NCI-H446 (cell line): ENCODE results near the gene RGS3.
A peak's percentile ranks its signal among the peaks of the same experiment; 100 is the strongest.
"Not testable (repeated sequence)": the region's sequence is repeated elsewhere in the genome, so short reads cannot be mapped to it uniquely, and the experiment has no call there.

Experiments used
- DNase-seq, 2 experiments: peaks; one replicate each; lab custom pipeline; 2025; lab: John Stamatoyannopoulos, UW

The RGS3 gene

DNA sequence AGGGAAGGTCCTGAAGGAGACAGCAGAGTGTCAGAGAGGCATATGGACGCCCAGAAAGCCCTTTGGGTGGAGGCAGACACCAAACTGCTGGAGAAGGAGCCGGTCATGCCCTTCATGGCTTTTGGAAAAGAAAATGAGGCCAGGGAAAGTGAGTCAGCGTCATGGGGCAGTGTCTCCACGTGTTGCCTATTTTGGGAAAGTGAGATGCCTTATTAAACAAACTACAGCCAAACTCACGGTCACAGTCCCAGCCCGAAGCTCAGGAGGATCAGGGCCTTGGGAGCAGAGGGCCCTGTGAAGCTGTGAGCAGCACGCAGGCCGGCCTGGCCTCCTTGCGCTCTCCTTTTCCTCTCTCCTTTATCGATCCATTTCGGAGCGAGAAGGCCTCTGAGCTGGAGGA lies 25.0 kb downstream of the RGS3 start:
- DNase-seq: no peak

DNA sequence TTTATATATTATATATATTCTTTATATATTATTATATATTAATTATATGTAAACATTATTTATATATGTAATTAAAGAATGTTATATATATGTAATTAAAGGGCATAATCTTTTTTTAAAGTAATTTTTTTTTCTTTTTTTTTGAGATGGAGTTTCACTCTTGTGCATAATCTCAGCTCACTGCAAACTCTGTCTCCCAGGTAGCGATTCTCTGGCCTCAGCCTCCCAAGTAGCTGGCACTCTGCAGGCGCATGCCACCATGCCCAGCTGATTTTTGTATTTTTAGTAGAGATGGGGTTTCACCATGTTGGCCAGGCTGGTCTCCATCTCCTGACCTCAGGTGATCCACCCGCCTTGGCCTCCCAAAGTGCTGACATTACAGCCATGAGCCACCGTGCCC lies 27.6 kb downstream of the RGS3 start:
- DNase-seq: not testable (repeated sequence)

DNA sequence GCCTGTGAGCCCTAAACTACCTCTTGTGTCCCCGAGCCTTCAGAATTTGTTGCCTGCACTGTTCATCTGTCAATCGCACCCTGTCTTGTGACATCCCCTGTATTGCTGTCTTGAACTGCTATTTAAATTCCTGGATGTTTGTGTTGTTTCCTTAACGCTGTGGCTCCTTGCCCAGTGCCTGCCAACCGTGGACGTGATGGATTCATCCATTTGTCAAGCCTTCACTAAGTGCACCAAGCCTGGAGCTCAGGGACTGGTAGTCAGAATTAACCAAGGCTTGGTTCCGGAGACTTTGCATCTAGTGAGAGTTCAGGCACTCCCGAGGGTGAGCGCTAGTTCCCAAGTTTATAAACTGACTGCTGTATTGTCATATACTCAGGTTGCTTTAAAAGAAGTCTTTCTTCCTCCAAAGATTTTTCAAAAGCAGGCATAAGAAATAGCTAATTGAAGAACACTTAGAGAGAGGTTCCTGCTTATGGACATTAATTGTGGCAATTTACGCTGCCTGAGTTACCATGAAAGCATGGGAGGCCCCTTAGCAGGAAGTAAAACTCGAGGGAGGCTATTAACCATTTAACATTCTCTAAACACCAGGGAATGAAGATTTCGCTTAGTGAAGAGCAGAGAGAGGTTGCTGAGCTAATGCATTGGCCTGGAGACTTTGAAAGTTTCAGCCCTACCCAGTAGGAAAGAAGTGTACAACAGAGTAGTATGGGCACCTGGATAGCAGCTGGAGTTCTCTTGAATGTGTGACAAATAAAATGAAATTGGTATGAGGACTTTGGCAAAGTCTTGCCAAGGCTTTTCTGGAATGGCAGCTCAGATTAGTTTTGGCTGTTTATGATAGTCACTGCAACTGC lies 29.0 kb downstream of the RGS3 start:
- DNase-seq: peak in 1 of 2 experiments; percentile 21

DNA sequence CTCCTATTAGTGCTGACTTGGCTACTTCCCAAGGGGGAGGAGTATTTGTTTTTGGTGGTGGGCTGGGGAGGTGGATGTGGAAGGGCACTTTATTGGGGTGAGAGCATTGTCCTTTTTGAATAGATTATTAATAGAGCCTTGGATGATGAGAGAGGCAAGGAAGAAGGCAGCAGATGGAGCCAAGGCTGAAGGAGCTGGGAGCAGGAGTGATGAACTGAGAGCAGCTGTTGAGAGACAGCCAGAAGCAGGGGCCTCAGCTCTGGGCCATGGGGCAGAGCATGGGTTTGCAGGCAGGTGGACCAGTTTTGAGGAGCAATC lies 29.6 kb downstream of the RGS3 start:
- DNase-seq: peak in 1 of 2 experiments; percentile 21

DNA sequence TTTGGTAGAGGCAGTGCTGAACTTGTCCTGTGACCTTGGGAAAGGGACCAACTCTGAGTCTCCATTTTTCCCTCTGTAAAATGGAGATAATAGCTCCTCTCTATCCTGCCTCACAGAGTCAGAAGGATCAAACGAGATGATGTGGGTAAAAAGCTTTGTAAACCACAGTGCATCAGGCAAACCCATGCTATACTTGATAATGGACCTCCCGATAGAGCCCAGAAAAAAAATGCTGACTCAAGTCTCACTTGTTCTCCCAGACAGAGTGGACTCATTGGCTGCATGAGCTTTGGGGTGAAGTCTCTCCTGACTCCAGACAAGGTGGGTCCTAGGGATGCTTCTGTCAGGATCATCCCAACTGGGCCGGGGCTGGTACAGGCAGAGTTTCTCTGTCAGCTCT lies 32.0 kb downstream of the RGS3 start:
- DNase-seq: no peak

DNA sequence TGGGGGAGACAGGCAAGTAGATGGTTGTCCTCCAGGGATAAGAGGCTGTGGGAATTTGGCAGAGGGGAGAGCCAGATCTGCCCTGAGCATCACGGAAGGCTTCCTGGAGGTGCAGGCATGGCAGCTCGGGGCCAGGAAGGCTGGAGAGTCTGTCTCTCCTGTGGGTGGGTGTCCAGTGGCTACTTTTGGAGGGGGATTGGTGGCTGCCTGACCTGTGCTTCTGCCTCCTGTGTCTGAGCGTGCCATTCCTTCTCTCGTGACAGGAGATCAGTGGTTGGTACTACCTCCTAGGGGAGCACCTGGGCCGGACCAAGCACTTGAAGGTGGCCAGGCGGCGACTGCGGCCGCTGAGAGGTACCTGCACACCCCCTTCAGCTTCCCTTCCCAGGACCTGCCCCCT lies 33.5 kb downstream of the RGS3 start:
- DNase-seq: no peak

DNA sequence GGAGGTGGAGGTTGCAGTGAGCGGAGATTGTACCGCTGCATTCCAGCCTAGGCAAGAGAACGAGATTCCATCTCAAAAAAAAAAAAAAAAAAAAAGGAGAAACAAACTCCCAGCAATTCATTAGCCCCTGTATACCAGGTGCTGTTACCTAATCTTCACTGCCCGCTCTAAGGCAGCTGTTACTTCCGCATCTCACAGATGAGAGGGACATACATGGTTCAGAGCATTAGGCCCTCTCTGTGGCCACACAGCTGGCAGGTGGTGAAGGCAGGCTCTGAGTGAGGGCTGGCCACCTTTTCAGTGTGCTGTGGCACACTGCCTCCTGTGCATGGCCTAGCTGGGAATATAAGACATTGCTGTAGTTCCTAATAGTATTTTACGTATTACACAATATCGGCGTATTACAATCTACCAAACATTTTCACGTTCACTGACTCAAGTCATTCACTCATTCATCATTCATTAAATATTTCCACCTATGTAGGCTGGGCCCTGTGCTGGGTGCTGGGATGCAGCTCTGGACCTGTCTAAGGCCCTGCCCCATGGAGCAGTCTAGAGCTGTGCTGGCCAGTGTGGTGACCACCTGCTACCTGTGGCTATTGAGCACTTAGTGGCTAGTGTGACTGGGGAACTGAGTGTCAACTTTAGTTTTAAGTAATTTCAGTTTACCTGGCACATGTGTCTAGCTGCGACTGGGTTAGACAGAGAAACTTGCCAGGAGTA lies 35.8 kb downstream of the RGS3 start:
- no peak for DNase-seq

DNA sequence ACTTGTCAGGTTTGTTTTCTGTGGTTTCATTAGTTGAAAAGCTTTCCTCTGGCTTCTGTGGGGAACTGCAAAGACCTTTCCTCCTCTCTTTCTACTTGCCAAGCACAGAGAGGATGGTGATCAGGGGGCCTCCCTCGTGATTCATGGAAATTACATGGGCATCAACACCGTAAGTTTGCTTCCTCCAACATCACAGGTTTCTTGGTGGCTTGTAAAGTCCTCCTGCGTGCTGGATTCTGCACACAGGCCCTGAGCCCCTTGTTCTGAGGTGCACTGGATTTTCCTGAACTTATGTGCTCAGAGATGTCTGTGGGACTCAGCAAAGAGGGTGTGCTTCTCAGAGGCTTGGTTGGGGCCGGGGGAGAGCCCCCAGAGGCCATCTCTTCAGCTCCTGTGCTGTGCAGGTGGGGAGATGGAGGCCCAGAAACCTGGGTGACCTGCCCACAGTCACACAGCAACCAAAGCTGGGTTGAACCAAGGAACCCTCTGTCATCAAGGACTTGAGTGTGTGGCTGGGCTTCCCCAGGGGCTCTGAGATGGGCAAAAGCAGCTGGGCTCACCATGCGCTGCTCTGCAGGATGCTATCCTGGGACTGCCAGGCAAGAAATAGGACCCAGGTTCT lies 36.5 kb downstream of the RGS3 start:
- no peak for DNase-seq

DNA sequence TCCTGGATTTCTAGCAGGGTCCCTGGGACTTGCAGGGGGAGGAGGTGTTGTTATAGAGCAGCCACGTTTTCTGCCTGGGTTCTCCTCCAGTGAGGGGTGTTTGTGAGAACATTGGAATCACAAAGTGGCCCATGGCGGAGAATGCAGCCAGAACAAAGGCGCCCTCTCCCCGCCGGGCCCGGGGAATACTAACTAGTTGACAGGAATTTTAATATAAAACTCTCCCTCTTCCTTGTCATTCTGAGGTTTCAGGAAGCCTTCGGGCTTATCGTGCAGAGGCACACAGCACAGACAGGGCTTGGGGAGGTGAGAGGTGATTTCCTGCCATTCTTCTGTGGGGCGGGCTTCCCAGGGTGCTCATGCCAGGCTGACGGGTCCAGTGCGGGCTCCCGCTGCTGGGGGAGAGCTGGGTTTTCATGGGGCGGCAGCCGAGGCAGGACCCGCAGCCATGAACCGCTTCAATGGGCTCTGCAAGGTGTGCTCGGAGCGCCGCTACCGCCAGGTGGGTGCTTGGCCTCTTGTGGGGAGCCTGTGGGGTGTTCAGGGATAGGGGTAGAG lies 37.7 kb downstream of the RGS3 start:
- no peak for DNase-seq

DNA sequence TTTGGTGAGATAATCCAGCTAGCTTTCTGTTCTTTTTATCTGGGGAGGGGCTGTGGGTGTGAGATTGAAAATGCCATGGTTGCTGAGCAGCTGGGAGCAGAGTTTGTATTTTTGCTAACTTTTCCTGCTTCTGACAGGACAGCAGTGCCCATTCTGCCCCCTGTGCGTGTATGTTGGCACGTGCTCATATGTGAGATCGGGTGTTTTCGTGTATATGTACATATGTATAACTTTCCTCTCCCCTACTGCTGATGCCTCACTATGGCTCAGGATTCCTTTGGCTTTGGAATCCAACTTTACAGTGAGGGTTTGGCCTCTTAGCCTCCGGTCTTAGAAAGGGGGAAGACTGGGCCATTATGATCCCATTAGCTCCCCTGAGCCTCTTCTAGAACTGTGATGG lies 38.3 kb downstream of the RGS3 start:
- DNase-seq: no peak

DNA sequence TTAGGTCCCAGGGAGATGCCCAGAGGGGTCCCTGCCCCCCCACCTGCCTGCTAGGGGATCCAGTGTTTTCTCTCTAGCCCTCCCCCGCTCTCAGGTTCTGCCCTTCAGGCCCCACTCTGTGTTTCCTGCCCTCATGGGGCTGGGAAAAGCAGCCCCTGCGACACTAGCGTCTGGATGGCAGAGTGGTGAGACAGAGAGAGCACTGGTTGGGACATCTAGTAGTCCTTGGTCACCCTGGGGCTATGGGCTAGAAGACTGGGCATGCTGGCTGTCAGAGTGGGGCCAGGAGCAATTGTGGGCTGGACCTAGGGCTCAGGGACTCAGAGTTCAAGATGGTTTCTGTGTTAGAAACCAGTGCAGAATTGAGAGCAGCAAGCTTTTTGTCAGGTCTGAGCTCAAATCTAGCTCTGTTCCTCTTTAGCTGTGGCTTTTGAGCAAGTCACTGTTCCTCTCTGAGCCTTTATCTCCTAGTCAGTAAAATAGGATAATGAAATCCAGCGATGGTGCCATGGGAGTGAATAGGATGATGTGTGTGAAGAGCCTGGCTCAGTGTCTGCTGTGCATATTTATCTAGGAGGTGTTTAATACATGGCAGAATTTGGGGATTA lies 39.0 kb downstream of the RGS3 start:
- no peak for DNase-seq

DNA sequence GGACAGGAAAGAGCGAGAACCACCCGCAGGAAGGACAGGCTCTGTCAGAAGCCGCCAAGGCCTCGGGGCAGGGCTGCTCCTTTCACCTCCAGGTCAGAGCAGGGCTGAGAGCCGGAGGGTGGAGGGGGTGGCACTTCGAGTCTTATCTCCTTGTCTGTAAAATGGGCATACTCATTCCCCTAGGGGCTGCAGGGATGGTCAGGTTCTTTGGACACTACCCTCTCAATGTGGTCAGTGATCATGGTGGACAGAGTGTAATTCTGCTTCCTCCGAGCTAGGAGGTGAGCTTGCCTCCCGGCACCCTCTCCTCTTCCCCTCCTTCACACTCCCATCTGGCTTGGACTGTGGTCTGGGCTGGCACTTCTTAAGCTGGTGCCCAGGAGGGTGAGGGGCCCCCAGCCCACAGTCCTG lies 39.6 kb downstream of the RGS3 start:
- DNase-seq: no peak

DNA sequence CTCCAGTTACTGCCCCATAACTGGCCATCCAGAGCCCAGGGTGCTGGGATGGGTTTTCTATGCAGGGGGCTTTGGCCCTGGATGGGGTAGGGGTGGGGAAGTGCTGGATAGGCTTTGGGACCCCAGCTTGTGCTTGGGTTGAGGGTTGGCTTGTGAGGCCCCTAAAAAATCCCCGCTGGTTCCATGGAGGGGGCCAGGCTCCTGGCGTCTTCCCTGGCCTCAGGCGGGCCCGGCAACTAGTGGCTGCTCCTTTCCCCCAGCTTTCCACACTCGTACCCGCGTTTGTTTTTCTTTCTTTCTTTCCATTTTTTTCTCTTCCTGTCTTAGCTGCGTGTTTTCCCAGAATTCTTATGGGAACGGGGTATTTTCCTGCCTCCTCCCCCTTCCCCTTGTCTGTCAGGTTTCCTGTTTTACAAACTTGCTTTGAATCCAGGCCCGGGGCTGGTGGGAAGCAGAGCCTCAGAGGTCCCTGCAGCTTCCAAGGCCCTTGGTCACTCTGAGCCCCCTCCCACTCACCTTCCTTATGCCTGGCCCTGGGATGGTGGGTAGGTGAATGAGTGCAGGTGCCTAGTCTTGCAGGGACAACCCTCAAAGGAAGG lies 40.2 kb downstream of the RGS3 start:
- DNase-seq: no peak

DNA sequence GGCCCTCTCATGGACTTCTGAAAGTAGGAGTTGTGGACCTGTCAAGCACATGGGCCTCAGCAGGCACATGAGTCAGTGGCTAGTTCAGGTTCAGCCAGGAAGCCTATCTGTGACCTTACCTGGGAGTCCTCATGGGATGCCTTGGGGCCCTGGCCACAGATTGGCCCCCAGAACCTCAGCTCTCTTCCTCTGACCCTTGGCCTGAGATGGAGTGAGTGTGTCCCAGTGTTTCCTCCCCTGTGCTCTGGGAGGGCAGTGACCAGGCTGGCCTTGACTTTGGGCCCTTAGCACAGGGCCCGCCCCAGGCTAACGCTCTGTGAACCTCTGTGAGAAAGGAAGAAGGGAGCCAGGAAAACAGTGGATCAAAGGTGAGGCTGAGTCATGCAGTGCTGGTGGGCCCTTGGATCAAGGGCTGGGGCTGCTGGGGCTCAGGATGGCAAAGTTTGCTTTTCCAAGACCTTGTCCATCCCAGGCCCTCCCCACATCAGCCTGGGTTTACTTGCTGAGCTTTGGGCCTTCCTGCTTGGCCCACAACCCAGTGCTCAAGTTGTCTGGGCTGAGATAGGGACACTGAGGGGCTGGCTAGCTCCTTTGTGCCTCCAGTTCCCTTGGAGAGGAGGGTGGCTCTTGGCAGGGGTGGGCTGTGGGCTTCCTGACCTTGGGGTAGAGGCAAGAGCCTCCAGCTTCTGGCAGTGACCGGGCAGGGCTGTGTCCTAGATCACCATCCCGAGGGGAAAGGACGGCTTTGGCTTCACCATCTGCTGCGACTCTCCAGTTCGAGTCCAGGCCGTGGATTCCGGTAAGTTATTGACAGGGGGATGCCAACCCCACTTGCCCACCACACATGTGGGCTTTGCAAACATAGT lies 41.4 kb downstream of the RGS3 start:
- DNase-seq: no peak

DNA sequence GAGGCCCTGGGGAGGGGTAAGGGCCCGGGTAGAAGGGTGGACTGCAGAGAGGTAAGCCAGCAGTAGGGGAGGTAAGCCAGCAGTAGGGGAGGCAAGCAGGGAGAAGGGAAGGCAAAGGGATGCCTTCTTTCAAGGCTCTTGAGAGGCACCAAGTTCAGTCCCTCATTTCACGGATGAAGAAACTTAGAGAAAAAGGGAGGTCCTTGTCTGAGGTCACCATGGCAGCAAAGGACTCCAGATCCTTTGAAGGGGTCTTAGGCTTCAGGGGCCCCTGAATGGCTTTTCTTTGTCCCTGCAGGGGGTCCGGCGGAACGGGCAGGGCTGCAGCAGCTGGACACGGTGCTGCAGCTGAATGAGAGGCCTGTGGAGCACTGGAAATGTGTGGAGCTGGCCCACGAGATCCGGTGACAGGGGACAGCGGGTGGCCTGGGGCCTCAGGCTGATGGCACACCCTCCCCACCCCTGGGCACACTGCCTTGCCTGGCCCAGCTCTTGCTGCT lies 42.6 kb downstream of the RGS3 start:
- DNase-seq: no peak

DNA sequence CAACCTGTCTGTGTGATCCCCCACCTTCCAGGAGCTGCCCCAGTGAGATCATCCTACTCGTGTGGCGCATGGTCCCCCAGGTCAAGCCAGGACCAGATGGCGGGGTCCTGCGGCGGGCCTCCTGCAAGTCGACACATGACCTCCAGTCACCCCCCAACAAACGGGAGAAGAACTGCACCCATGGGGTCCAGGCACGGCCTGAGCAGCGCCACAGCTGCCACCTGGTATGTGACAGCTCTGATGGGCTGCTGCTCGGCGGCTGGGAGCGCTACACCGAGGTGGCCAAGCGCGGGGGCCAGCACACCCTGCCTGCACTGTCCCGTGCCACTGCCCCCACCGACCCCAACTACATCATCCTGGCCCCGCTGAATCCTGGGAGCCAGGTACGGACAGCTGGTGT lies 43.7 kb downstream of the RGS3 start:
- no peak for DNase-seq

DNA sequence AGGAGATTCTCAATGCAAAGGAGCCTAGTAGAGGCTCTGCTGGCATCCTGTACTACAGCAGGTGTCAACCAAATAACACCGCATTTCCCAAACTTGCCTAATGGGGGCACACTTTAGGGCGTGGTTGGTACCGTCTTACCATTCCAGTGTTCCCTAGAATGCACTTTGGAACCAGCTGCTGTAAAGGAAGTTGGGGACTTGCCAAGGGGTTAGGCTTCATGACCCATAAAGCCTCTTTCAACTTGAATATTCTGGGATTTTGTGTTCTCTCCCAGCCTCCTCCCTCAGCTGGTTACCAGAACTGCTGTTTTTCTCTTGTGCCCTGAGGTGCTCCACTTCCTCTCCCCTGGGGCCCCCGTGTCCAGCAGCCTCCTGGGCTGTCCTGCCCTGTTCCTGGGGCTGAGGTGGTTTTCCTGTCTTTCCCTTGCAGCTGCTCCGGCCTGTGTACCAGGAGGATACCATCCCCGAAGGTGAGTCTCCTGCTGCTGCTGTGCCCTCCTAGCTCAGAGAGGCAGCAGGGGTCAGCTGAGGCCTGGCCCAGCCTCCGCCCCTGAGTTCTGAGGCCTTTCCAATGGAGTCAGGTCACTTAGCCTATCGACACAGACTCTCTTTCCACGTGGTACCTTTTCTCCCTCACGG lies 44.7 kb downstream of the RGS3 start:
- DNase-seq: no peak

DNA sequence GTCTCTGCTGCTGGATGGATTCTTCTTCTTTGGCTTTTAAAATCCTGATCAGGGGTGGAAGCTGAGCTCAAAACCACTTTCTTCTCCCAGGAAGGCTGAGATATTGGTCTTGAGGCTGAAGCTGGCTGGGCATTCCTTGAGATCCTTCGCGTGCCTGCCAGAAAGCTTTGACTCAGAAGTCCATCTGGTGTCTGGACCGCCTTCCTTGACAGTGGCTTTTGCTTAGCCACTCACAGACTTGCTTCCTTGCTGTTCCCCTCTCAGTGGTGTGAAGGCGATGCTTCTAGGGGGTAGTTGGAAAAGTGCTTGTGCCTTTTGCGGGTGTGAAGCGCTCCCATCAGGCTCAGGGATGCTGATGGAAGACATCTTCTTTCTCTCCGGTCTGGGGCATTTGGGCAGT lies 45.9 kb downstream of the RGS3 start:
- no peak for DNase-seq

DNA sequence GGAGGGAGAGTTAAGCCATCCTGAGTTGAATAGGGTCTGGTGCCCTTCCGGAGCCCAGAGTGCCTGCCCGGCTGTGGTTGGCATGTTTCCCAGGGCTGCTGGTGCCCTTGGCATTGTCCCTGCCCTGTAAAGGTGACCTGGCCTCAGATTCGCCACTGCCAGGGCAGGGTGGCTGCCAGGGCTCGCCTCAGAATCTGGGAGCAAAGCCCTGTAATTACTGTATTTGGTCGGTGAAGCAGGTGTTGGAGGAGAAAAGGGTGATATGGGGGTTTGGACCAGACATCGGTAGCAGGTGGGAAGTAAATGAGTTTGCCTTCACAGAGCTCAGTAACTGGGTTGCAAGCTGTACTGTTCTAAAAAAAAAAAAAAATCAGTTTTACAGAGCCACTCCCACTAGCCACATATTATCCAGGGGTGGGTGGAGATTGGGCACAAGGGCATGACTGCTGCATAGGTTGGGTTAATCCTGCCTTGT lies 47.6 kb downstream of the RGS3 start:
- DNase-seq: no peak
